IMR-90 (cell line): ENCODE results near the gene FBXL7. TPM values are rescaled to one million over a fixed set of nuclear protein-coding genes. Genes with fewer than 3 reads are reported as not detected.

Experiments used
- ATAC-seq: fragments of 200-7000 bp; cut with Tn5 transposase; 2 replicates; pipeline ENCODE4 v1.9.1; 2020; ENCODE audit warnings: low read depth, mild to moderate bottlenecking, moderate library complexity
- BruUV-seq: library from RNA; stranded (reverse); fragments of 400-500 nt; replicated peaks from 2 replicates; lab custom pipeline; 2021; lab: Mats Ljungman, UMichigan
- CTCF ChIA-PET: fragments of 300-600 bp; formaldehyde crosslinking; extraction: SDS; loops from one replicate; lab custom pipeline; 2021; ENCODE audit warnings: antibody characterized with exemption; lab: Yijun Ruan, JAX
- POLR2A ChIA-PET: fragments of 300-600 bp; sonication (Branson Sonifier 250); formaldehyde crosslinking; loops from one replicate; lab custom pipeline; 2022; ENCODE audit warnings: antibody characterized with exemption; ENCODE audit not compliant: unreplicated experiment; lab: Charles Lee
- DNase-seq: peaks from one replicate; pipeline ENCODE4 v3.0.0; 2013
- H2AFZ ChIP-seq: replicated peaks from 2 replicates; pipeline ENCODE3; 2013; ENCODE audit warnings: low read length, mild to moderate bottlenecking; ENCODE audit not compliant: poor library complexity
- H2AK5ac ChIP-seq: 2 replicates; pipeline ENCODE4 v1.6.1; 2013; ENCODE audit warnings: low read depth, low read length, inconsistent platforms
- H2AK9ac ChIP-seq: replicated peaks from 2 replicates; pipeline ENCODE3; 2013; ENCODE audit warnings: mild to moderate bottlenecking, low read depth, low read length, moderate library complexity; ENCODE audit not compliant: poor library complexity
- H2BK120ac ChIP-seq: 2 replicates; pipeline ENCODE4 v1.6.1; 2013; ENCODE audit warnings: low read depth, low read length, inconsistent platforms
- H2BK15ac ChIP-seq: 3 replicates; pipeline ENCODE4 v1.6.1; 2013; ENCODE audit warnings: low read depth, low read length, inconsistent platforms
- H2BK20ac ChIP-seq: 2 replicates; pipeline ENCODE4 v1.6.1; 2013; ENCODE audit warnings: low read depth, mild to moderate bottlenecking, inconsistent platforms, low read length, moderate library complexity
- H2BK5ac ChIP-seq: 2 replicates; pipeline ENCODE4 v1.6.1; 2013; ENCODE audit warnings: mild to moderate bottlenecking, low read depth, low read length, inconsistent platforms; ENCODE audit not compliant: poor library complexity, severe bottlenecking
- H3K14ac ChIP-seq: replicated peaks from 2 replicates; pipeline ENCODE4 v1.6.1; 2013; ENCODE audit warnings: low read depth, low read length, inconsistent platforms
- H3K18ac ChIP-seq: 2 replicates; pipeline ENCODE4 v1.6.1; 2013; ENCODE audit warnings: low read depth, low read length, control low read depth
- H3K23ac ChIP-seq: 2 replicates; pipeline ENCODE4 v1.6.1; 2013; ENCODE audit warnings: low read depth, low read length, inconsistent platforms
- H3K27ac ChIP-seq: 2 replicates; pipeline ENCODE4 v1.5.1; 2013; ENCODE audit warnings: mild to moderate bottlenecking, control low read depth, low read length; ENCODE audit not compliant: insufficient read depth
- H3K27me3 ChIP-seq: 2 replicates; pipeline ENCODE4 v1.6.1; 2013; ENCODE audit warnings: low read length; ENCODE audit not compliant: control insufficient read depth, insufficient read depth
- H3K36me3 ChIP-seq: 2 replicates; pipeline ENCODE4 v1.6.1; 2013; ENCODE audit warnings: low read length, mixed read lengths; ENCODE audit not compliant: control insufficient read depth, insufficient read depth
- H3K4ac ChIP-seq: 2 replicates; pipeline ENCODE4 v1.6.1; 2013; ENCODE audit warnings: low read depth, low read length, inconsistent platforms
- H3K4me1 ChIP-seq: 2 replicates; pipeline ENCODE4 v1.6.1; 2013; ENCODE audit warnings: low read length, mixed read lengths; ENCODE audit not compliant: control insufficient read depth, insufficient read depth
- H3K4me2 ChIP-seq: 2 replicates; pipeline ENCODE4 v1.6.1; 2013; ENCODE audit warnings: low read depth, mild to moderate bottlenecking, control low read depth, low read length, moderate library complexity
- H3K4me3 ChIP-seq: 2 replicates; pipeline ENCODE4 v1.5.1; 2013; ENCODE audit warnings: low read depth, mild to moderate bottlenecking, control low read depth, low read length, moderate library complexity; ENCODE audit not compliant: insufficient read depth
- H3K56ac ChIP-seq: 2 replicates; pipeline ENCODE4 v1.6.1; 2013; ENCODE audit warnings: low read length, inconsistent platforms; ENCODE audit not compliant: insufficient read depth; ENCODE audit errors: extremely low read depth
- H3K79me1 ChIP-seq, 2 experiments: 2 replicates each; pipeline ENCODE4 v1.6.1; 2013; ENCODE audit warnings: low read length in 2 of 2, inconsistent platforms in 1 of 2, low read depth in 1 of 2
- H3K9ac ChIP-seq: 2 replicates; pipeline ENCODE4 v1.6.1; 2013; ENCODE audit warnings: low read depth, low read length, control low read depth
- H3K9me1 ChIP-seq: 2 replicates; pipeline ENCODE4 v1.6.1; 2013; ENCODE audit warnings: low read length, inconsistent platforms; ENCODE audit not compliant: insufficient read depth
- H3K9me3 ChIP-seq: 2 replicates; pipeline ENCODE4 v1.6.1; 2013; ENCODE audit warnings: low read length; ENCODE audit not compliant: control insufficient read depth, insufficient read depth
- H4K20me1 ChIP-seq: 2 replicates; pipeline ENCODE4 v1.6.1; 2013; ENCODE audit warnings: low read length, inconsistent platforms; ENCODE audit not compliant: insufficient read depth
- H4K5ac ChIP-seq: 2 replicates; pipeline ENCODE4 v1.6.1; 2013; ENCODE audit warnings: mild to moderate bottlenecking, low read depth, low read length, control low read depth
- H4K8ac ChIP-seq, 2 experiments: 2 replicates each; pipeline ENCODE4 v1.6.1; 2013; ENCODE audit warnings: low read depth in 2 of 2, low read length in 2 of 2, control low read depth in 1 of 2, inconsistent platforms in 1 of 2
- H4K91ac ChIP-seq: 2 replicates; pipeline ENCODE4 v1.6.1; 2013; ENCODE audit warnings: low read depth, low read length, inconsistent platforms; ENCODE audit not compliant: insufficient read depth
- CEBPB ChIP-seq: IDR thresholded peaks from 2 replicates; pipeline ENCODE4 v1.6.1; 2012; ENCODE audit warnings: low read depth, low read length, improper control_type of control experiment
- CHD1 ChIP-seq: IDR thresholded peaks from 2 replicates; pipeline ENCODE4 v1.6.1; 2012; ENCODE audit warnings: low read depth, low read length, improper control_type of control experiment
- CTCF ChIP-seq: conservative IDR thresholded peaks from 2 replicates; pipeline ENCODE4 v1.5.1; 2012; ENCODE audit warnings: mild to moderate bottlenecking, low read depth, low read length, improper control_type of control experiment
- FOS ChIP-seq: fragments of 150-350 bp; IDR thresholded peaks from 2 replicates; pipeline ENCODE4 v1.6.1; 2016; ENCODE audit warnings: low read depth, low read length
- NFE2L2 ChIP-seq: fragments of 150-350 bp; IDR thresholded peaks from 2 replicates; pipeline ENCODE4 v1.6.1; 2016; ENCODE audit warnings: low read depth, mild to moderate bottlenecking, low read length
- SMC3 ChIP-seq: fragments of 150-350 bp; IDR thresholded peaks from 2 replicates; pipeline ENCODE4 v1.6.1; 2016; ENCODE audit warnings: low read depth, mild to moderate bottlenecking, antibody characterized with exemption, low read length, moderate library complexity
- USF2 ChIP-seq: fragments of 150-350 bp; IDR thresholded peaks from 2 replicates; pipeline ENCODE4 v1.6.1; 2017; ENCODE audit warnings: mild to moderate bottlenecking, antibody characterized with exemption, low read length, low read depth
- WGBS, 2 experiments: methylation state at CpG; one replicate each; pipeline versions ENCODE4 v1.1.5 to v1.1.7; 2013; ENCODE audit warnings: missing lambda C conversion rate in 2 of 2; ENCODE audit not compliant: insufficient read length in 1 of 2; ENCODE audit errors: extremely low coverage in 2 of 2; 5-methylcytosine and 5-hydroxymethylcytosine counted together
- dilution Hi-C: fragments of 300-500 bp; cut with HindIII; formaldehyde crosslinking; loops from one replicate; pipeline ENCODE4 v1.14.3; 2018; ENCODE audit warnings: low sequenced_read_pairs; ENCODE audit not compliant: unreplicated experiment
- in situ Hi-C: fragments of 300-500 bp; cut with MboI; formaldehyde crosslinking; loops from 3 replicates; pipeline ENCODE4 v1.14.3; 2019; ENCODE audit warnings: low sequenced_read_pairs, inconsistent platforms, mixed read lengths
- intact Hi-C: fragments of 100-400 bp; cut with micrococcal nuclease; formaldehyde crosslinking; loops from 2 replicates; pipeline ENCODE4 v1.10.0; 2022
- polyA plus RNA-seq, 3 experiments: library from polyadenylated mRNA; depleted of rRNA; stranded (reverse); fragments of >200 nt; gene quantifications; 2 replicates each; pipeline ENCODE4 v1.2.3, GENCODE V29; 2012; ENCODE audit warnings: low replicate concordance in 1 of 3
- total RNA-seq: library from RNA; depleted of rRNA; stranded (reverse); fragments of >200 nt; gene quantifications from 2 replicates; pipeline ENCODE4 v1.2.3, GENCODE V29; 2012

FBXL7 gene
- total and polyA plus RNA-seq, 2 of the 4 experiments (the other 2 are of a cell fraction): 4.1 to 10.2 TPM

GRCh38 chr5:15597804-15598203 is 97.8 kb downstream of the FBXL7 start:
- no peaks in the 10 kb centered on the region for H3K27me3 ChIP-seq
- no peak overlapping the region for H3K18ac ChIP-seq
- no peak overlapping the region for H3K56ac ChIP-seq
- H2AK5ac ChIP-seq: no peak overlapping the region
- H2BK120ac ChIP-seq: no peak overlapping the region
- H3K9me1 ChIP-seq: no peaks in the 10 kb centered on the region; the same call in 1 of the 2 replicates
- H3K4ac ChIP-seq: no peak overlapping the region
- H2BK15ac ChIP-seq: no peak overlapping the region
- H3K27ac ChIP-seq: no peak overlapping the region
- no peak overlapping the region for H2BK20ac ChIP-seq
- ChIA-PET CTCF (no interaction called here), POLR2A (no interaction called here)
- no peak overlapping the region for H2BK5ac ChIP-seq
- no peak overlapping the region for H4K8ac ChIP-seq
- H3K9me3 ChIP-seq: no peaks in the 10 kb centered on the region
- WGBS, 2 experiments: no CpG with 5 or more reads among the region's 1 CpG
- H3K79me1 ChIP-seq: peaks cover 25 to 39% of the 10 kb centered on the region in 2 experiments
- no peaks in the 10 kb centered on the region for H3K4me1 ChIP-seq
- in situ Hi-C loops (no loop called here), dilution Hi-C loops (no loop called here), intact Hi-C loops (loop anchor here (10.0 kb wide), 1 partner anchor 397 kb away; no protein-coding TSS in a partner anchor)
- no peak overlapping the region for H3K4me3 ChIP-seq
- ATAC-seq (no peak), DNase-seq (no peak)
- BruUV-seq: no TSS peak
- no peak overlapping the region for H4K5ac ChIP-seq
- no peak overlapping the region for H3K23ac ChIP-seq
- H4K91ac ChIP-seq: no peak overlapping the region
- H3K36me3 ChIP-seq: no peaks in the 10 kb centered on the region
- no peak overlapping the region for H2AK9ac ChIP-seq
- no peak overlapping the region for H2AFZ ChIP-seq
- TF ChIP-seq CEBPB: no peak
- TF ChIP-seq FOS: no peak
- TF ChIP-seq CTCF: no peak
- TF ChIP-seq SMC3: no peak
- TF ChIP-seq USF2: no peak
- no peak for TF ChIP-seq CHD1
- no peak for TF ChIP-seq NFE2L2
- no peak overlapping the region for H3K14ac ChIP-seq
- no peak overlapping the region for H3K4me2 ChIP-seq
- no peak overlapping the region for H3K9ac ChIP-seq
- H4K20me1 ChIP-seq: peaks cover 3% of the 10 kb centered on the region; the same call in 1 of the 2 replicates
